GM18951 (cell line): ENCODE data around the gene NOTCH4.

ENCODE experiments used
- POLR2A ChIP-seq: IDR thresholded peaks from 4 replicates; pipeline ENCODE4 v1.6.1; 2011; ENCODE audit warnings: mild to moderate bottlenecking; ENCODE audit not compliant: insufficient read length, insufficient read depth; ENCODE audit errors: extremely low read depth
- in situ Hi-C: fragments of 300-500 bp; cut with MboI; formaldehyde crosslinking; loops from one replicate; pipeline ENCODE4 v1.12.0; 2022; ENCODE audit warnings: low sequenced_read_pairs, mixed read lengths, inconsistent platforms; ENCODE audit not compliant: unreplicated experiment

NOTCH4 gene

DNA sequence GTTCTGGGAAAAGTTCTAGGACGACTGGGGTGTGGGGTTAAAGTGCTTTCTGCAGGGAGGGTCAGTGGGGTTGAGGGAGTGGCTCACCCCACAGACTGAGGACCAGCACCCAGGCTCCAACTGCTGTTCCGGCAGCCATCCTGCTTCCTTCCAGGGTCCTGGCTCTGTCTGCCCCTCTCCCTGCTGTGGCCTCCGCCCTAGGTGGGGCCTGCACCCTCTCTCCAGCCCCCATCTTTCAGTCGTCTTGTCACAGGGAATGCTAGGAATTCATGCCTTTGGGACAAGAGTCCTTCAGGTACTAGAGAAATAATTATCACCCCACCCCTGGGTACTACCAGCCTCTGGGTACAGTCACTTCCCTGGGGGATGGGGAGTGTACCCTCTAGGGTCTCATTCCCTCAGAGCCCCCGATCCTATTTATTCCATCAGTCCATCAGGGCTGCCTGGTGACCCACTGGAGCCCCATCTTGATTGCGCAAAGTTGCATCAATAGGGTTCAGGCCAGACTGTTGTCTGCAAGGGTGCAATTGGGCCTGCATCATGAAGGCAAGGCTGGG, 39.7 kb downstream of the NOTCH4 start, which contains the start of gene AGER:
TSS of gene AGER (minus strand) at position 170 of the 557 bp plus-strand sequence. CDS start at position 139, 31 bp downstream.
- TF ChIP-seq POLR2A, result no peak
- in situ Hi-C loops, result no loop called here

DNA sequence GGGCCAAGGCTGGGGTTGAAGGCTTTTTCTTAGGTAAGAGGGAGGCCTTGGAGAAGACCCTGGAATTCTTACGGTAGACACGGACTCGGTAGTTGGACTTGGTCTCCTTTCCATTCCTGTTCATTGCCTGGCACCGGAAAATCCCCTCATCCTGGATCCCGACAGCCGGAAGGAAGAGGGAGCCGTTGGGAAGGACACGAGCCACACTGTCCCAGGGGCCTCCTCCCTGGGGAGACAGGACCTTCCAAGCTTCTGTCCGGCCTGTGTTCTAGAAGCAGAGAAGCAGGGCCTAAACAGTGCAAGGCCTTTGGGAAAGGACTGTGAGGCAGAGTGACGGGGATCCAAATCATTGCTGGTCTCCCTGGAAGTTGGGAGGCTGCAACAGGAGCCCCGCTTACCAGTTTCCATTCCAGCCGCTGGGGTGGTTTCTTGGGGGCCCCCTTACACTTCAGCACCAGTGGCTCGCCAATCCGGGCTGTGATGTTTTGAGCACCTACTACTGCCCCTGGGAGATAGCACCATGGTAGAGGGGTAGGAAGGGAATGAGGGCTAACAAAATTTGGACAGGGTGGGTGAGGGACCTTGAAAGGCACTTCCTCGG, 40.3 kb downstream of the NOTCH4 start:
- in situ Hi-C loops, result no loop called here
- no peak for TF ChIP-seq POLR2A

- in situ Hi-C loops, result no loop called here
- no peak for TF ChIP-seq POLR2A
Observed at GRCh38 chr6:32183030-32183429, 40.8 kb downstream of the NOTCH4 start.

GRCh38 chr6:32182555-32182981, 41.3 kb downstream of the NOTCH4 start:
- in situ Hi-C loops, result no loop called here
- TF ChIP-seq POLR2A, result no peak

- in situ Hi-C loops, result no loop called here
- TF ChIP-seq POLR2A, result no peak
Observed at GRCh38 chr6:32181915-32182529, 41.8 kb downstream of the NOTCH4 start.

DNA sequence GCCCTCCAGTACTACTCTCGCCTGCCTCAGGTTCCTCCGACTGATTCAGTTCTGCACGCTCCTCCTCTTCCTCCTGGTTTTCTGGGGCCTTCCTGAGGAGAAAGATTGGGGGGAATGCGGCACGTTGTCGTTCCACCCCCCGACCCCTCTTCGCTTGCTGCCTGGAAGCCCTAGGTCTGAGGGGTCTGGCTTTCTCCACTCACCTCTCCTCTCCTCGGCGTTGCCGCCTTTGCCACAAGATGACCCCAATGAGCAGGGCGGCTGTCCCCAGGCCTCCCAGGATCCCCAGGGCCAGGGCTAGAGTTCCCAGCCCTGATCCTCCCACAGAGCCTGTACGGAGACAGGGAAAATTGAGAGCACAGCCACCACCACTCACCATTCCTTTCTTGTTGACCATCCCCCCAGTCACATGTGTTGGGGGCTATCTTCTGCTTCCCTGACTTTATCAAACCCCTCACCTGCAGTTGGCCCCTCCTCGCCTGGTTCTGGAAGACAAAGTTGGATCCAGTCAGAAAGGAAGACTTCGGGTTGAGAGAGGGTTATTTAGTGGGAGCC, 42.6 kb downstream of the NOTCH4 start:
- TF ChIP-seq POLR2A, result no peak
- in situ Hi-C loops, result no loop called here

GRCh38 chr6:32179766-32180405, 44.0 kb downstream of the NOTCH4 start:
- TF ChIP-seq POLR2A, result no peak
- in situ Hi-C loops, result no loop called here

- in situ Hi-C loops, result no loop called here
- no peak for TF ChIP-seq POLR2A
Observed at GRCh38 chr6:32178547-32179440, 45.1 kb downstream of the NOTCH4 start.

- in situ Hi-C loops, result no loop called here
- peak; percentile 40 for TF ChIP-seq POLR2A
Observed at GRCh38 chr6:32177788-32178546, 45.9 kb downstream of the NOTCH4 start, which contains the start of gene RNF5. Gene RNF5 (plus strand): TSS chr6:32178405. CDS start chr6:32178512, 107 bp downstream.

GRCh38 chr6:32177183-32177787, 46.6 kb downstream of the NOTCH4 start:
- in situ Hi-C loops, result no loop called here
- peak; percentile 45 for TF ChIP-seq POLR2A

GRCh38 chr6:32176476-32177182, 47.2 kb downstream of the NOTCH4 start:
- in situ Hi-C loops, result no loop called here
- no peak for TF ChIP-seq POLR2A
